WERI-Rb-1 (cell line): ENCODE measurements around the gene SRPK2.

Experiments
- DNase-seq: peaks from one replicate; pipeline ENCODE4 v3.0.0-alpha.2; 2020
- H3K27ac ChIP-seq: fragments of 250-450 bp; sonication (Bioruptor Pico); 2 replicates; pipeline ENCODE4 v1.5.1; 2020; ENCODE audit warnings: mild to moderate bottlenecking, moderate library complexity
- H3K27me3 ChIP-seq: fragments of 250-450 bp; sonication (Bioruptor Pico); 2 replicates; pipeline ENCODE4 v1.5.1; 2021; ENCODE audit warnings: mild to moderate bottlenecking, low read depth, moderate library complexity; ENCODE audit not compliant: insufficient read depth, severe bottlenecking
- H3K36me3 ChIP-seq: fragments of 250-450 bp; sonication (Bioruptor Pico); 2 replicates; pipeline ENCODE4 v1.5.1; 2020; ENCODE audit warnings: mild to moderate bottlenecking, moderate library complexity
- H3K4me3 ChIP-seq: 2 replicates; pipeline ENCODE4 v1.5.1; 2011; ENCODE audit warnings: low read depth, mild to moderate bottlenecking, control low read depth, low read length
- H3K9me3 ChIP-seq: fragments of 250-450 bp; sonication (Bioruptor Pico); 2 replicates; pipeline ENCODE4 v1.5.1; 2021; ENCODE audit warnings: mild to moderate bottlenecking, moderate library complexity; ENCODE audit not compliant: severe bottlenecking
- CTCF ChIP-seq: IDR thresholded peaks from 2 replicates; pipeline ENCODE4 v1.5.1; 2011; ENCODE audit warnings: low read depth, mild to moderate bottlenecking, control low read depth, inconsistent platforms, low read length

SRPK2 gene

GRCh38 chr7:105073143-105073542, 315.6 kb downstream of the SRPK2 start:
- Histone ChIP-seq H3K9me3 (no peaks in the 10 kb centered on the region), H3K27ac (no peak overlapping the region), H3K4me3 (no peak overlapping the region), H3K27me3 (no peaks in the 10 kb centered on the region), H3K36me3 (peaks cover 79% of the 10 kb centered on the region)
- TF ChIP-seq CTCF, result no peak
- no peak for DNase-seq

- no peak for TF ChIP-seq CTCF
- Histone ChIP-seq H3K27me3 (no peaks in the 10 kb centered on the region), H3K27ac (no peak overlapping the region), H3K4me3 (no peak overlapping the region), H3K9me3 (no peaks in the 10 kb centered on the region), H3K36me3 (peaks cover 77% of the 10 kb centered on the region)
- DNase-seq, result no peak
Observed at GRCh38 chr7:105068886-105069285, 319.8 kb downstream of the SRPK2 start.

- Histone ChIP-seq H3K36me3 (peaks cover 78% of the 10 kb centered on the region), H3K27me3 (no peaks in the 10 kb centered on the region), H3K9me3 (no peaks in the 10 kb centered on the region), H3K4me3 (no peak overlapping the region), H3K27ac (no peak overlapping the region)
- no peak for TF ChIP-seq CTCF
- no peak for DNase-seq
Observed at GRCh38 chr7:105067691-105068090, 321.0 kb downstream of the SRPK2 start.
